Duodenal mucosa (tissue), 2 donors: ENCODE results near the gene PCDHGA7.
A peak's percentile ranks its signal among the peaks of the same experiment; 100 is the strongest.
"Not testable (repeated sequence)": the region's sequence is repeated elsewhere in the genome, so short reads cannot be mapped to it uniquely, and the experiment has no call there.

Experiments used
- H3K27ac ChIP-seq: one replicate; pipeline ENCODE4 v1.7.0; 2013; ENCODE audit warnings: low read depth, low read length
- H3K27me3 ChIP-seq, 2 donors: one replicate each; pipeline ENCODE4 v1.7.0; 2013; ENCODE audit warnings: low read length in 2 of 2, control low read depth in 1 of 2; ENCODE audit not compliant: insufficient read depth in 2 of 2, control insufficient read depth in 1 of 2
- H3K36me3 ChIP-seq, 2 donors: one replicate each; pipeline ENCODE4 v1.7.0; 2013; ENCODE audit warnings: low read length in 2 of 2, control low read depth in 1 of 2; ENCODE audit not compliant: insufficient read depth in 2 of 2, control insufficient read depth in 1 of 2
- H3K4me1 ChIP-seq, 2 donors: one replicate each; pipeline ENCODE4 v1.7.0; 2013; ENCODE audit warnings: low read length in 2 of 2, control low read depth in 1 of 2; ENCODE audit not compliant: insufficient read depth in 2 of 2, control insufficient read depth in 1 of 2
- H3K4me3 ChIP-seq, 2 donors: one replicate each; pipeline ENCODE4 v1.7.0; 2013; ENCODE audit warnings: low read length in 2 of 2, low read depth in 1 of 2
- H3K9ac ChIP-seq, 2 donors: one replicate each; pipeline ENCODE4 v1.7.0; 2013; ENCODE audit warnings: low read length in 2 of 2, low read depth in 1 of 2
- H3K9me3 ChIP-seq, 2 donors: one replicate each; pipeline ENCODE4 v1.7.0; 2013; ENCODE audit warnings: low read length in 2 of 2, control low read depth in 1 of 2; ENCODE audit not compliant: control insufficient read depth in 1 of 2

Gene PCDHGA7

DNA sequence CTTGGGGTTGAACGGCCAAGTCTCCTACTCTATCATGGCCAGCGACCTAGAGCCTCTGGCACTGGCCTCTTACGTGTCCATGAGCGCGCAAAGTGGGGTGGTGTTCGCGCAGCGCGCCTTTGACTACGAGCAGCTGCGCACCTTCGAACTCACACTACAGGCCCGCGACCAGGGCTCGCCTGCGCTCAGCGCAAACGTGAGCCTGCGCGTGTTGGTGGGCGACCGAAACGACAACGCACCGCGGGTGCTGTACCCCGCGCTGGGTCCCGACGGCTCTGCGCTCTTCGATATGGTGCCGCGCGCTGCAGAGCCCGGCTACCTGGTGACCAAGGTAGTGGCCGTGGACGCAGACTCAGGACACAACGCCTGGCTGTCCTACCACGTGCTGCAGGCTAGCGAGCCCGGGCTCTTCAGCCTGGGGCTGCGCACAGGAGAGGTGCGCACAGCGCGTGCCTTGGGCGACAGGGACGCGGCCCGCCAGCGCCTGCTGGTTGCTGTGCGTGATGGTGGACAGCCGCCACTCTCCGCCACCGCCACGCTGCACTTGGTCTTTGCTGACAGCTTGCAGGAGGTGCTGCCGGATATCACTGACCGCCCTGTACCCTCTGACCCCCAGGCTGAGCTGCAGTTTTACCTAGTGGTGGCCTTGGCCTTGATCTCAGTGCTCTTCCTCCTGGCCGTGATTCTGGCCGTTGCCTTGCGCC, 17.2 kb downstream of the PCDHGA7 start:
- H3K27me3 ChIP-seq = no peaks in the 10 kb centered on the region
- no peaks in the 10 kb centered on the region for H3K4me1 ChIP-seq
- H3K27ac ChIP-seq = no peak overlapping the region
- no peak overlapping the region for H3K9ac ChIP-seq
- peaks cover 17 to 43% of the 10 kb centered on the region in 2 donors for H3K9me3 ChIP-seq
- no peaks in the 10 kb centered on the region for H3K36me3 ChIP-seq
- H3K4me3 ChIP-seq = no peak overlapping the region

DNA sequence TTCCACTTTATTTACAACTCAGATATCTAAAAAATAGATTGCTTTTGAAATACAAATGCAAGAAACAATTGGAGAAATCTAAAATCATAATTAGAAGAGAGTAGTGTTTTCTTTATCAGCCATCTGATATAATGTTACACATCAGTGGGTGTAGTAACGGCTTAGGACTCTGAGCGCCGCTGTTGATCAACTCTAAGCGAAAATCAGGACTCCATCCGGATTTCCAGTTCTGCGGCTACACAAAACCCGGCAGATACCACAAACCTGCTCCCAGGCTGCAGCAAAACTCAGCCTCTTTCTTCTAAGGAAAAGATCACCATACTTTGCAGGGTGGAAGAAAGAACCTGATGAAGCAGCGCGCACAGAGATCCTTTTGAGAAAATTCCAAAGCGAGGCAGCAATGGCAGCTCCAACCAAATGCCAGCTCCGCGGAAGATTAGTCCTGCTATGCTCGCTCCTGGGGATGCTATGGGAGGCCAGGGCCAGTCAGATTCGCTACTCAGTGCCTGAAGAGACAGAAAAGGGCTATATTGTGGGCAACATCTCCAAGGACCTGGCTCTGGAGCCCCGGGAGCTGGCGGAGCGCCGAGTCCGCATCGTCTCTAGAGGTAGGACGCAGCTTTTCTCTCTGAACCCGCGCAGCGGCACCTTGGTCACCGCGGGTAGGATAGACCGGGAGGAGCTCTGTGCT, 20.2 kb downstream of the PCDHGA7 start, which contains the start of gene PCDHGA9:
PCDHGA9 (plus strand) TSS at position 226 of the 691 bp plus-strand sequence; CDS start at position 401, 175 bp downstream.
- Histone ChIP-seq H3K4me1 (no peaks in the 10 kb centered on the region), H3K4me3 (peak within 1 kb of the TSS; percentile 16 to 29), H3K27ac (no peak within 1 kb of the TSS), H3K36me3 (no peaks in the 10 kb centered on the region), H3K9ac (no peak within 1 kb of the TSS), H3K9me3 (peaks cover 19 to 45% of the 10 kb centered on the region in 2 donors), H3K27me3 (no peaks in the 10 kb centered on the region)

DNA sequence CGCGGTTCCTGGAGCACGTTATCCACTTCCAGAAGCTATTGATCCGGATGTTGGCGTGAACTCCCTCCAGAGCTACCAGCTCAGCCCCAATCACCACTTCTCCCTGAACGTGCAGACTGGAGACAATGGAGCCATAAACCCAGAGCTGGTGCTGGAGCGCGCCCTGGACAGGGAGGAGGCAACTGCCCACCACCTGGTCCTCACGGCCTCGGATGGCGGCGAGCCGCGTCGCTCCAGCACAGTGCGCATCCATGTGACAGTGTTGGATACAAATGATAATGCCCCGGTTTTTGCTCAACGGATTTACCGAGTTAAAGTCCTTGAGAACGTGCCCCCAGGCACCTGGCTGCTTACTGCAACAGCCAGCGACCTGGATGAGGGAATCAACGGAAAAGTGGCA, 20.8 kb downstream of the PCDHGA7 start:
- no peak overlapping the region for H3K27ac ChIP-seq
- no peaks in the 10 kb centered on the region for H3K27me3 ChIP-seq
- no peaks in the 10 kb centered on the region for H3K4me1 ChIP-seq
- H3K4me3 ChIP-seq = peak overlapping the region in 1 of 2 donors; percentile 16
- no peaks in the 10 kb centered on the region for H3K36me3 ChIP-seq
- H3K9me3 ChIP-seq = peaks cover 19 to 45% of the 10 kb centered on the region in 2 donors
- H3K9ac ChIP-seq = no peak overlapping the region

DNA sequence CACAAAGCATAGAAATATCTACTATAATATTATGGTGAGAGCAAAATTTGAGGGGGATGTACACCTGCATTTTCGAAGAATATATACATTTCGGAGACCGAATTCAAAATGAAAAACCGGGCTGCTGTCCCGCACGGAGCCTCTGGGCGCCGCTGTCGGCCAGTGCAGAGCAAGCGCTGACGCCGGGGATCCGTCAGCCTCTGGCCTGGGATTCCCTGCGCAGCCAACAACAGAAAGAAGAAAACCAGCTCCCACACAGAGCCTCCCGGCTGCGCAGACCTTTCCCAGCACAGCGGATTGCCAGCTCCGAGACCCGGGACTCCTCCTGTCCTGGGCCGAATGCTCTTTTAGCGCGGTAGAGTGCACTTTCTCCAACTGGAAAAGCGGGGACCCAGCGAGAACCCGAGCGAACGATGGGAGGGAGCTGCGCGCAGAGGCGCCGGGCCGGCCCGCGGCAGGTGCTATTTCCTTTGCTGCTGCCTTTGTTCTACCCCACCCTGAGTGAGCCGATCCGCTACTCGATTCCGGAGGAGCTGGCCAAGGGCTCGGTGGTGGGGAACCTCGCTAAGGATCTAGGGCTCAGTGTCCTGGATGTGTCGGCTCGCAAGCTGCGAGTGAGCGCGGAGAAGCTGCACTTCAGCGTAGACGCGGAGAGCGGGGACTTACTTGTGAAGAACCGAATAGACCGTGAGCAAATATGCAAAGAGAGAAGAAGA, 25.4 kb downstream of the PCDHGA7 start, which contains the start of gene PCDHGB6:
PCDHGB6 (plus strand) TSS at position 232 of the 716 bp plus-strand sequence; CDS start at position 414, 182 bp downstream.
- H3K36me3 ChIP-seq, H3K27me3 ChIP-seq, H3K27ac ChIP-seq, H3K9ac ChIP-seq, H3K4me1 ChIP-seq: not testable (repeated sequence)
- Histone ChIP-seq H3K4me3 (peak within 1 kb of the TSS in 1 of 2 donors; percentile 36), H3K9me3 (peaks cover 26 to 43% of the 10 kb centered on the region in 2 donors)

DNA sequence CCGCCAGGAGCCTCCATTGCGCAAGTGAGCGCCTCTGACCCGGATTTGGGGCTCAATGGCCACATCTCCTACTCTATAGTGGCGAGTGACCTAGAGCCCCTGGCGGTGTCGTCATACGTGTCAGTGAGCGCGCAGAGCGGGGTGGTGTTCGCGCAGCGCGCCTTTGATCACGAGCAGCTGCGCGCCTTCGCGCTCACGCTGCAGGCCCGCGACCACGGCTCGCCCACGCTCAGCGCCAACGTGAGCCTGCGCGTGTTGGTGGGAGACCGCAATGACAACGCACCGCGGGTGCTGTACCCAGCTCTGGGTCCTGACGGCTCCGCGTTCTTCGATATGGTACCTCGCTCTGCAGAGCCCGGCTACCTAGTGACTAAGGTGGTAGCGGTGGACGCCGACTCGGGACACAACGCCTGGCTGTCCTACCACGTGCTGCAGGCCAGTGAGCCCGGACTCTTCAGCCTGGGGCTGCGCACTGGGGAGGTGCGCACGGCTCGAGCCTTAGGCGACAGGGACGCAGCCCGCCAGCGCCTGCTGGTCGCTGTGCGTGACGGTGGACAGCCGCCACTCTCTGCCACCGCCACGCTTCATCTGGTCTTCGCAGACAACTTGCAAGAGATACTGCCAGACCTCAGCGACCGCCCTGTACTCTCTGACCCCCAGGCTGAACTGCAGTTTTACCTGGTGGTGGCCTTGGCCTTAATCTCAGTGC, 27.2 kb downstream of the PCDHGA7 start:
- Histone ChIP-seq H3K36me3 (no peaks in the 10 kb centered on the region), H3K4me1 (no peaks in the 10 kb centered on the region), H3K27ac (no peak overlapping the region), H3K27me3 (peaks cover 0 to 5% of the 10 kb centered on the region in 2 donors), H3K4me3 (peak overlapping the region in 1 of 2 donors; percentile 43), H3K9me3 (peaks cover 27 to 33% of the 10 kb centered on the region in 2 donors), H3K9ac (no peak overlapping the region)

DNA sequence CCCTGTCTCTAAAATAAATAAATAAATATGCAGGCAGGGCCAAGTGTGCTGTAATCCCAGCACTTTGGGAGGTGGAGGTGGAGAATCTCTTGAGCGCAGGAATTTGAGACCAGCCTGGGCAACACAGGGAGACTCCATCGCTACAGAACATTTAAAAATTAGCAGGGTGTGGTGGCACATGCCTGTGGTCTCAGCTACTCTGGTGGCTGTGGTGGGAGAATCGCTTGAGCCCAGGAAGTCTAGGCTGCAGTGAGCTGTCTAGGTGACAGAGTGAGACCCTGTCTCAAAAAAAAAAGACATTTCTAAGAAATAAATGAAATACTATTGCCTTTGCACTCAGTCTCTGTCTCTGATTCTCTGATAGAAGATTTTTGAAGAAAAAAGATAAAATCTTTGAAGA, 29.0 kb downstream of the PCDHGA7 start:
- H3K27ac ChIP-seq = no peak overlapping the region
- H3K9ac ChIP-seq = no peak overlapping the region
- no peak overlapping the region for H3K4me3 ChIP-seq
- H3K36me3 ChIP-seq = no peaks in the 10 kb centered on the region
- H3K4me1 ChIP-seq = no peaks in the 10 kb centered on the region
- peaks cover 0 to 5% of the 10 kb centered on the region in 2 donors for H3K27me3 ChIP-seq
- peaks cover 24 to 39% of the 10 kb centered on the region in 2 donors for H3K9me3 ChIP-seq

DNA sequence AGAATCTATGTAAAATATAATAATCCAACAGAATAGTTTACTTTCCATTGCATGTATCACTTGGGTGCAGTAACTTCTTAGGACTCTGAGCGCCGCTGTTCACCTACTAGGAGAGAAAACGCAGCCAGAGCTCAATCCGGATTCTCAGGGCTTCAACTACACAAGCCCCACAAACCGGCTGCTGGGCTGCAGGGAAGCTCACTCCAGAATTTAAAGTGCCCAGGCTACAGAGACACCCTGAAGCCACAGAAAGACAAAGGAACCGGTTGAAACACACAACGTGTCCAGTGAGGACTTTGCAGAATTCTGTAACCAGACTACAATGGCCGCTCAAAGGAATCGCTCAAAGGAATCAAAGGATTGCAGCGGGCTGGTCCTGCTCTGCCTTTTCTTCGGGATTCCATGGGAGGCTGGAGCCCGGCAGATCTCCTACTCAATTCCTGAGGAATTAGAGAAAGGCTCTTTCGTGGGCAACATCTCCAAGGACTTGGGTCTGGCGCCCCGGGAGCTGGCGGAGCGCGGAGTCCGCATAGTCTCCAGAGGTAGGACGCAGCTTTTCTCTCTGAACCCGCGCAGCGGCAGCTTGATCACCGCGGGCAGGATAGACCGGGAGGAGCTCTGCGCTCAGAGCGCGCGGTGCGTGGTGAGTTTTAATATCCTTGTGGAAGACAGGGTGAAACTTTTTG, 30.5 kb downstream of the PCDHGA7 start, which contains the start of gene PCDHGA10:
PCDHGA10 (plus strand) TSS at position 134 of the 686 bp plus-strand sequence; CDS start at position 323, 189 bp downstream.
- peaks cover 28 to 42% of the 10 kb centered on the region in 2 donors for H3K9me3 ChIP-seq
- H3K9ac ChIP-seq = no peak within 1 kb of the TSS
- no peaks in the 10 kb centered on the region for H3K36me3 ChIP-seq
- no peaks in the 10 kb centered on the region for H3K4me1 ChIP-seq
- H3K4me3 ChIP-seq = peak within 1 kb of the TSS; percentile 56 to 68
- H3K27ac ChIP-seq = no peak within 1 kb of the TSS
- peaks cover 0 to 5% of the 10 kb centered on the region in 2 donors for H3K27me3 ChIP-seq

DNA sequence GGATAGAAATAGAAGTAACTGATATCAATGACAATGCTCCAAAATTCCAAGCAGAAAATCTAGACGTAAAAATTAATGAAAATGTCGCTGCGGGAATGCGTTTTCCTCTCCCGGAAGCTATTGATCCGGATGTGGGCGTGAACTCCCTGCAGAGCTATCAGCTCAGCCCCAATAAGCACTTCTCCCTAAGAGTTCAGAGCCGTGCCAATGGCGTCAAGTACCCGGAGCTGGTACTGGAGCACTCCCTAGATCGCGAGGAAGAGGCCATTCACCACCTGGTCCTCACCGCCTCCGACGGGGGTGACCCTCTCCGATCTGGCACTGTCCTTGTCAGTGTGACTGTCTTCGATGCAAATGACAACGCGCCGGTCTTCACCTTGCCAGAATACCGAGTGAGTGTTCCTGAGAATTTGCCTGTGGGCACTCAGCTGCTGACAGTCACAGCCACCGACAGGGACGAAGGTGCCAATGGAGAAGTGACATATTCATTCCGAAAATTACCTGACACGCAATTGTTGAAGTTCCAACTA, 31.1 kb downstream of the PCDHGA7 start:
- Histone ChIP-seq H3K27ac (no peak overlapping the region), H3K4me1 (no peaks in the 10 kb centered on the region), H3K27me3 (peaks cover 0 to 5% of the 10 kb centered on the region in 2 donors), H3K9ac (no peak overlapping the region), H3K9me3 (peaks cover 34 to 45% of the 10 kb centered on the region in 2 donors), H3K36me3 (no peaks in the 10 kb centered on the region), H3K4me3 (peak overlapping the region; percentile 56 to 68)
